Fibroblast of upper back skin (primary cell): ENCODE measurements around the gene LSP1.

Experiments used
- DNase-seq: peaks from one replicate; pipeline ENCODE4 v3.0.0-alpha.2; 2013

Gene LSP1

DNA sequence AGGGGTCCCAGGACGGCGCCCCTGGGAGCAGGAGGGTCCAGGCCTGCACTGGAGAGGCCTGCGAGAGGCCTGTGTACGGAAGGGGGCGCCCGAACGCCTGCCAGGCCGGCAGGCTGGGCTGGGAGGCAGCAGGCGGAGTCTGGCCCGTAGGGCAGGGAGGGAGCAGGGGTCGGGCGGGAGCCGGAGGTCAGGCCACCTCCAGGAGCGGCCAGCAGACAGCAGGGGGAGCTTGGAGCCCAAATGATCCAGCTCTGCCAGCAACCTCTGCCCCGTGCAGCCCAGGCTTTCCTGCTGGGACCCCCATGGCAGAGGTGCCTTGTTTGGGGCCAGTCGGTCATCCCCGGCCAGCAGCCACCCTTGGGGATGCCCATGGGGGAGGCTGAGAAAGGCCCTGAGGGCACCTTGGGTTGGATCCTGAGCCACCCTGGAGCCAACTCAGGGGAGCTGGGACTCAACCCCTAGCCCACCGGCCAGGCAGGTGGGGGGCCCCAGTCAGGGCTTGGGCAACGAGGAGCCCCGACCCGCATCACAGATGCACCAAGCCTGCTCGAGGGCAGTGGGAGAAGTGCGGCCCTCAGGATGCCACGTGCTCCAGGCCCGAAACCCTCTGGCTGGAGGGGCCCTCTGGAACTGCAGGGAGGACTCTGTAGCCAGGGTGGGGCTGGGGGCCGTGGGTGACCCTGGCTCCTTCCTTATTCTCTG lies 27.7 kb upstream of the LSP1 start:
- DNase-seq = peak; percentile 4

DNA sequence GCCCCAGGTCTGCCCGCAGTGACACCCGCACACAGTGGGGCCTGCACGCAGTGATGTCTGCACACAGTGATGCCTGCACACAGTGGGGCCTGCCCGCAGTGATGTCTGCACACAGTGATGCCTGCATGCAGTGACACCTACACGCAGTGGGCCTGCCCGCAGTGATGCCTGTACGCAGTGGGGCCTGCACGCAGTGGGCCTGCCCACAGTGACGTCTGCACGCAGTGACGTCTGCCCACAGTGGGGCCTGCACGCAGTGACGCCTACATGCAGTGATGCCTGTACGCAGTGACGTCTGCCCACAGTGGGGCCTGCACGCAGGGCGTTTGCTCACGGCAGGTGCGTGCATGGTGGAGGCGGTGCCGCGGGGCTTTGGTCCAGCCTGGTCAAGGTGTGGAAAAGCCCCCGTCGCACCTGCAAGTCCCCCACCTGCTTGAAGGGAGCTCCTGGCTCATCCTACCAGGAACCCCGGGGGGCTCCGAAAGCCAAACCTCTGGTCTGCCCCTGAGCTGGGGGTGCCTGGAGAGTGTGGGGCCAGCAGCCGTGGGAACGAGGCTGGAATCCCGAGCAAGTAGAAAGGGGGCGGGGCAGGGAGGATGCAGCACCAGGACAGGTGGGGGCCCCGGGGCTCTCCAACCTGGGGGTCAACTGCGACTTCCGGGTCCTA lies 27.0 kb upstream of the LSP1 start:
- DNase-seq = no peak

DNA sequence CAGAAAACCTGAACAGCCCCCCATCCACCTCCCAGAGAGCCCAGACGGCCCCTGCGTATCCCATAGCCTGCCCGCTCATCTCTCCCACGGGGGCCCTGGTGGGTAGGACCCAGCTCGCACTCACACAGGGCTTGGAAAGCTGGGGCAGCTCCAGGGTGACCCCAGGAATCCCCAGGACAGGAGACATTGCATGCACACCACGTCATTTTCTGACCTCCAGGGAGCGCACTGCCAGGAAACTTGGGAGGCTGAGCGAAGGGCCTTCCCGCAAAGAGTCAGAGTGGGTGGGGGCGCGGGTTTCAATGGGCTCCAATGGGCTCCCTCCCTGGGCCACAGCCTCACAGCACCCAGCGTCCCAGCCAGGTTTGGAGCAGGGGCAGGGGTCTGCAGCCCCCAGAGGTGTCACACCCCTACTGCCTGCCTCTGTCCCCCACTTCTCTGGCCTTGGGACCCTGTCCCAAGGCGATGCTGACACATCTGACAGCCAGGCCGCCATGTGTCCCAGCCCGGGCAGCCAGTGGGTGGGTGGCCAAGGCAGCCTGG lies 26.3 kb upstream of the LSP1 start:
- peak; percentile 53 for DNase-seq

DNA sequence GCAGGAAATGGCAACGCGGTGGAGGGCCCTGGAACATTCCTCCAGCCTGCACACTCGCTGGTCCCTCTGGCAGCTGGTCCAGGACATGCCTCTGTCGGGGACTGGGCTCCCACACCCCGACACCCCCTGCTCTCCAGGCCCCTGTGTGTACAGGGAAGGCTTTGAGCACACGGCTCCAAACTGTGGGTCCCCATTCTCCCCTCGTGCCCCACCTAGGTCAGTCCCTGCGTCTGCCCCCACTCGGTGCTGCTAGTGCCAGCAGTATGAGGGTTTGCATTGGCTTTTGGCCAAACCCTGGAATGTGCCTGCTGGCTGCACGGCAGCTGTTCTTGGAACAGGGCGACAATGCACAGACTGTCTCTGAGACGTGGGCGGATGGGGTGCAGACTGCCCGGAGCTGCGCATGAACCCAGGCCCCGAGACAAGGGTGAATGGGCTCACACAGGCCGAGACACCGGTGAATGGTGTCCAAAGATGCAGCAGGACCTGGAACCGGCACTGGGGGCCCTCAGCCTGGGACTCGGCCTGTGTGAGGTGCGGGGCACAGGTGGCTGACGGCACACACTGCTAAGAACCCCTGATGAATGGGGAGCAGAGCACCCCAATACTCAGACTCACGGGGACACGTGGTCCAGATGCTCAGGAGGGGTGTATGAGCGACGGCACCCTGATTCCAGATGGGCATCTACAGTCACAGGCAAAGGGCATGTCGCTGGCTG lies 25.6 kb upstream of the LSP1 start:
- DNase-seq = peak; percentile 66

DNA sequence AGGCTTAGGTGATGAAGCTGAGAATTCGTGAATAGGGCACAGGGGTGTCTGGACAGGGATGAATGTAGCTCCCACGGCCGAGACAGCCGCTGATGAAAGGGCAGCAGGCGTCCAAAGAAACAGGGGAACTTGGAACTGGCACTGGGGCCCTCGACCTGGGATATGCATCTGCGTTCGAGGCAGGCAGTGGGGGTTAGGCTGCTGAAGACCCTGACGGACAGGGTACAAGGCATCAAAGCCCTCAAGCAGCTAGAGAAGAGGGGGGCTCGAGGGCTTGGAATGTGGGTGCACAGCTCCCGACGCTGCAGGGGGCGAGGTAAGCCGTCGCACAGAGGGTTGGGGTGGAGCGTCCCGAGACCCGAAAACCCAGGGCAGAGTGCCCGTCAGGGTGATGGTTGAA lies 25.0 kb upstream of the LSP1 start:
- no peak for DNase-seq

DNA sequence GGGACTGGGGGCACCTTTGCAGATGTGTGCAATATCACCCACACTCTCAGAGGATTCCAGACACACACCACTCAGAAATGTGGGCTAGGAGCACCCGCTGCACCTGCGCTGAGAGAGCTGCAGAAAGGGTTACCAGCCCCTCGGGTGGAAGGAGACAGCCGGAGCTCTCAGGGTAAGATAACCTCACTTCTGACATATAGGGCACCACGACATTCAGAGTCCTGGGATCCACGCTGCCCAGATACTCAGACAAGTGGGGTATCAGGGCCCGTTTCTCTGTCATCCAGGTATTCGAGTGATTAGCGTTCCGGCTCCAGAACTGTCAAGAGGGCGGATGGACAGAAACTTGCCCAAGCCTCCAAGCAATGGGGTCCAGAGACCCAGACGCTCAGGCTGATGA lies 24.3 kb upstream of the LSP1 start:
- DNase-seq = no peak

DNA sequence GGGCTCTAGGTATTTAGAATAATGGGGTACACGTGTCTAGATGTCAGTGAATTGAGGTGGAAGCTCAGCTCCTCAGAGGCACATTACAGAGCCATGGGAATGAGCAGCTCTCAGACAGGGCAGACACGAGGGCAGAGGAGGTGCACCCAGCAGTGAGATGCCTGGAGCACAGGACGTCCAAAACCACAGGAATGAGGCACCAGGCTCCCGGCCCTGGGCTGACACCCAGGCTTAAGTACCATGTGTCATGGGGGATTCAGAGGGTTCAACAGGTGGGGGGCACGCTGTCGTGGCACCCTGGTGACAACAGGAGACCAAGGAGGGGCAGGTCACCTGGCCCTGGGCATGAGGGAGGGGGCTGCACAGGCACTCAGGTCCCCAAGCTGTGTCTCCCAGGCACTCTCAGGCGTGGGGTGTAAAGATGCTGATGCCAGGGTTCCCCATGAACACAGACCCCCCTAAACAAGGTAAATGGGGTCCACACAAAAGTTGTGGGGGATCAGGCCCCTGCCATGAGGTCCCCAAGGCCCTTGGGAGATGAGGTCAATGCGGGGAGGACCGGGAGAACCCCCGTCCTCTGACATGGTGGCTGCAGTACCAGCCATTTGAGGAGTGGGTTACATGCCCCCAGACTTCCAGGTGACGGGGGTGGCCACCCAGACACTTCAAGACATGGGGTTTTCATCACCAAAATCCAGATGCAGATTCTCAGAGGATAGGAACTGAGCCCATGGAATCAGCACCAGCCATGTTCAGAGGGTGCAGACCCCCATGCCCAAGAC lies 23.7 kb upstream of the LSP1 start:
- DNase-seq = peak; percentile 36

DNA sequence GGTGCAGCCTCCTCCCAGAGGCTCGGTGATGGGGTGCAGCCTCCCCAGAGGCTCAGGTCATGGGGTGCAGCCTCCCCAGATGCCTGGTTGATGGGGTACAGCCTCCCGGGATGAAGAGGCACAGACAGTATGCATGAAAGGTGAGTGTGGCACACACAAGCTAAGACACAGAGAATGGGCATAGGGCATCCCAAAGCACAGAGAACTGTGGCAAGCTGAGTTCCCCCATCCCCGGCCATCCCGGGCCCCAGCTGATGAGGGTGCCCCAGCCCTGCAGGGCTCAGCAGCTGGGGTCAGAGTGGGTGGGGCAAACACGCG lies 22.9 kb upstream of the LSP1 start:
- no peak for DNase-seq

DNA sequence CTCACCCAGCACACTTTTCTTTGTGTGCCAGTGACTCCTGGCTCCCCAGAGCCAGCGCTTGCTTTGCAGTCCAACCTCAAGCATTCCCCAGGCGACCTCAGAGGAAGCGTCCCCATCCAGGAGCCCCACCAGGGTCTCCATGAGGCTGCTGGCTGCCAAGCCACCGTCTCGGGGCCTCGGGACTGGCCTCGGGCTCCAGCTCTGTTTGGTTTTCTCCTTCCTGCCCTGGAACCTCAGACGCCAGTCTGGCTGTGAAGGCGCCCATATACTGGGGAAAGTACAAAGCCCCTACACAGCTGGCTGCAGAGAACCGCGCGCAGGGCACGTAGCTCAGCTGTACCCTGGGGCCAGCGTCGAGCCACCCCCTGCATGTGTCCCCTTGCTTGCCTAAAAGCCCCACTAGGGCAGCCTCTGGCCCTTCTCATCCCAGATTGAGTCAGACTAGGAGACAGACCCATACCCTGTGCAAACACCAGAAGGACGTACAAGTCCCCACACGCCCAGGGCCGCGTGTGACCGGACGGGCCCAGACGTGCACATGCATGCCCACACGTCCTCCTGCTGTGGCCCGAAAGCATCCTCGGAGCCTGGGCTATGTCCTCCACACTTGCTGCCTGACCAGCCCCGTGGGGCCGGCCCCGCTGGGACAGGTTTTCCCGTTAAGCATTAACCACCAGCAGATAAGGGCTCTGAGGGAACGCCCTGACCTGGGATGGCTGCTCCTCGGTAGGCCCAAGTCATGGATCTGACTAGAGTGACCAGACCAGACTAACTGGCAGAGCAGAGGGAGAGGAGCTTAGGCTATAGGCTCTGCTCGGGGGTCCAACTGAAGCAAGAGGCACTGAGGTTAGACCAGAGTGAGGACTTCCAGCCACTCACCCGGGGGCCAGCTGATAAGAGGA lies 22.3 kb upstream of the LSP1 start:
- no peak for DNase-seq

DNA sequence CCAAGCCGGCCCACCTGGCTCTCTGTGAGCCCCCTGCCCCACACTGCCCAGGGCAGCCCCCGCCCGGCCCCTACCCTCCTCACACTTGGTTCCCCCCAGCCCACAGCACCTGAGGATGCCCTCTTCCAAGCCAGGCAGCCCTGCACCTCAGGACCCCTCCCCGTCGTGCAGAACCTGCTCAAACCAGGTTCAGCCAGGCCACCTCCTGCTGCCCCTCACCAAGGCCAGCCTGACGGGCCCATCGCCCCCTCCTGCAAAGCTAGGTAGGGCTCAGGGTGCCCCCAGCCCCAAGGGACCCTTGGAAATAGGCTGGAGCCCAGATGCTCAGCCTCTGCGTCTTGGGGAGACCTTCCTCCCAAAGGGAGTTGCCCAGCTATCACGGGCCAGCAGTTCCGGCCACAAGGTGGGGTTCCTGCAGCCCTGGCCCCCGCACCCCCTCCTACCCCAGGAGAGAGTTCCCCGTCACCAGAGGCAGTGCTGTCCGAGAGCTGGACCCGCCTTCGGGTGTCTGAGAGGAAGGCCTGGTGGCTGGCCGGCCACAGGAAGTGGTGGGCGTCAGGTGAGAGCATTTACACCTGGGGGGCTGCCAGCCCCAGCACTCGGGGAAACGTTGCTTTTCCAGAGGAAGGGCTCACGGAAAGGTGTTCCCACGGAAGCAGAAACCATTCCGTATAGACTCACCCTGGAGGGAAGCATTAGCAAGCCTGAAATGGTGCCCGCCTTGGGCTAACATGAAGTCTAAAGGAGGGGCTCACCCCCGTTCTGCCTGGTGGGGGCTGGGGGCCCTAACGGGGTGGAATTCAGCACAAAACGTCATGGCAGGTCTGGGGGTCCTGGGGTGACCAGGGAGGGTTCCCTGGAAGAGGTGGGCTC lies 21.3 kb upstream of the LSP1 start:
- DNase-seq = no peak

DNA sequence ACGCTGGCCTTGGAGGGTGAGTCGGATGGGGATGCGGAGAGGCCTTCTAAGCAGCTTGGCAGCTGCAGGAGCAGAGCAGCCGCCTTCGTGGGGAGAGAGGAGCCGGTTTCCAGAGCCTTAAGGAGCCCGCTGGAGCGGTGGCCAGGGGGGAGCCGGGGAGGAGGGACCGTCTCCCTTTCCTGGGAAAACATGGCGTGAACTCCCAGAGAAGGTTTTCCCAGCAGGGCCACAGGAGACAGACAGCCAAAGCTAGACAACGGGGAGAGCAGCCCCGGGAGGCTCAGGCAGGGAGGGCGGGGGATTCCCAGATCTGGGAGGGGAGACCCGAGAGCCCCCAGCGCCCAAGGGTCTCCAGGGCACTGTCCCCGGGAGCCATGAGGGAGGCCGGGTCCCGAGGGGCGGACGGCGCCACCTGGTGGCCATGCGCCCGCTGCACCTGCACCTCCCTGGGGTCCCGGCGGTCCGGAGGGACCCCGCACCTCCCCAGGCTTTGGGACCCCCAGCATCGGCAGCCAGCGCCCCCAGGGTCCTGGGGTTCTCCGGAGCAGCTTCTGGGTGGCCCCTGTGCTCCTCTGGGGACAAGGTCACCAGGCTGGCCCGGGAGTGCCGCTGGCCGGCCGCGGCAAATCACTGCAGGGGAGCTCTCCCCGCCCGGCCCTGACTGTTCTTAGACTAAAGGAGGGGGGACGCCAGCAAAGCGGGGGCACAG lies 20.5 kb upstream of the LSP1 start:
- DNase-seq = peak; percentile 14

DNA sequence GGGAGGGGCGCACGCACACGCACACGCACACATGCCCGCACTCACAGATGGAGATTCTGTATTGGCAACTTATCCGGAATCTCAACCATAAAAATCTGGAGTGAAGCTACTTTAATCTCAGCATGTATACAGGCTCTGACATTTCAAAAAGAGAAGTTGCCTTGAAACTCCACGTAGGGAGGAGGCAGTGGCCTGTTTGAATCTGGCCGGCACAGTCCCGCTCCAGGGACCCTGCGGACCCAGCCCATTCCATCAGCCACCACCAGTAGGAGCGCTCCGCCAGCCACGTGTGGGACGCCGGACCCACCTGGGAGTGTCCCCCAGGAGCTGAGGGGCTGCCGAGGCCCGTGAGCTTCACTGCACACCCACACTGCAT lies 20.0 kb upstream of the LSP1 start:
- no peak for DNase-seq

DNA sequence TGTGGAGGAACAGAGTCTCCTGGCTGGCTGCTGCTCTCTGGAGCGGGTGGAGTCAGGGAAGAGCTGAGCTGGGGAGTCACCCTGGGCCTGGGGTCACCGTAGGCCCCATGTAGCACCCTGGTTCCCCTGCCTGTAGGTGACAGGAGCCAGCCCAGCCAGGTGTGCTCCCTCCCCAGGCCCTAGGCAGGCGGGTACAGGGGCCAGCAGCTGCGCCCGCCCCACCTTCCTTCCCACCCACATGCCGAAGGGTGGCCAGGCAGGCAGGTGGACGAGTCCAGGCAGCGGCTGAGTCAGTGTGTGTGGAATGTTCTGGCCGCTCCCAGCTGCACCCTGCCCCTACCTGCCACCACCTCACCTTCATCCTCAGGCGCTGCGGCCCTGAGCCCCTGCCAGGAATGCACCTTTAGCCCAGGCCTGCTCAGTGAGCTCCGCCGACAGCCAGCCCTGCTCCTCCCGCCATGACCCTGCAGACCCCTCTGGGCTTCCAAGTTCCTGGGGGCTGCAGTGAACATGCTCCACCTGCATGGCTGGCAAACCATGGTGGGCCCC lies 18.7 kb upstream of the LSP1 start:
- DNase-seq = no peak

DNA sequence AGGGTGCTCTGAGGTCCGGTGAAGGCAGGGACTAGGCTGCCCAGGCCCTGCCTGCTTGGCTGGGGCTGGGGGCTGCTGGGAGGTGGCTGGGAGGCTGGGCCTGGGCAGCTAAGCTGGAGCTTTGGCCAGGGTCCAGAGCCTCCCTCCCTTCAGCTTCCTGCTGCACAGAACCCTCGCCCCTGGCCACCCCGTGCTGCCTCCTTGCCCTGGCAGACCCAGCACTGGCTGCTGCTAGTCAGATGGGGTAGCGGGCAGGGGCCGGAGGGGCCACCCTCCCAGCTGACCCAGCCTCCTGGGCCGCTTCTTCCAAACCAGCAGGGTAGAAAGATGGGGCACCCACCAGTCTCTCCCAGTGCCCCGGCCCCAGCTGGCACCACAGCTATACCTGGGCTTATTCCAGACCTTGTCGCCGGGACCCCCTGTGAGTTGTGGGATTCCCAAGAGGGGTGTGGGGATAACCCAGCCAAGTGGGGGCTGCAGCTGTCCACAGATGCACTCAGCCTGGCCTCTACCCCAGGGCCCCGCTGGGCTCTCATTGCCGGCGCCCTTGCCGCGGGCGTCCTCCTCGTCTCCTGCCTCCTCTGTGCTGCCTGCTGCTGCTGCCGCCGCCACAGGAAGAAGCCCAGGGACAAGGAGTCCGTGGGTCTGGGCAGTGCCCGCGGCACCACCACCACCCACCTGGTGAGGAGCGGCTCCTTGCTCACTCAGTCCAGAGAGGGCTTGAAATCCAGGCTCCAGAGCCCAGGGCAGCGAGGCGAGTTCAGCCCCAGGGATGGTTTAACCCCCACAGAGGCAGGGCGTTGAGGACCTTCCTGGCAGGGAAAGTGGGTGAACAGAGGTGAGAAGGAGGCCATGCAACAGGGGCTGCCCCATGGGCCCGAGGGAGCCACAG lies 17.9 kb upstream of the LSP1 start, which contains the start of gene SYT8:
TSS of gene SYT8 (plus strand) at position 212 of the 892 bp plus-strand sequence. CDS start at position 328, 116 bp downstream.
- no peak for DNase-seq

DNA sequence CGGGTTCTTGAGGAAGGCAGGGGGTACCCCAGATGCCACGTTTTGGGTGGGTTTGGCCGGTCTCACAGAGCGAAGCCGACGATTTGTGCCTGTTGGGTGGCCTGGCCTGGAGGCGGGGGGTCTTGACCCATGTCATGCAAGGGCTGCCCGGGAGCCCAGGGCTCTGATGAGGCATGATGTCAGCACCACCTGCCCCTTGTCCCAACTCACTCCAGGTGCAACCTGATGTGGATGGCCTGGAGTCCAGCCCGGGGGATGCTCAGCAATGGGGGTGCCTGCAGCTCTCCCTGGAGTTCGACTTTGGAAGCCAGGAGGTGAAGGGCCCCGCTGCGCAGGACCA lies 17.2 kb upstream of the LSP1 start:
- DNase-seq = no peak

DNA sequence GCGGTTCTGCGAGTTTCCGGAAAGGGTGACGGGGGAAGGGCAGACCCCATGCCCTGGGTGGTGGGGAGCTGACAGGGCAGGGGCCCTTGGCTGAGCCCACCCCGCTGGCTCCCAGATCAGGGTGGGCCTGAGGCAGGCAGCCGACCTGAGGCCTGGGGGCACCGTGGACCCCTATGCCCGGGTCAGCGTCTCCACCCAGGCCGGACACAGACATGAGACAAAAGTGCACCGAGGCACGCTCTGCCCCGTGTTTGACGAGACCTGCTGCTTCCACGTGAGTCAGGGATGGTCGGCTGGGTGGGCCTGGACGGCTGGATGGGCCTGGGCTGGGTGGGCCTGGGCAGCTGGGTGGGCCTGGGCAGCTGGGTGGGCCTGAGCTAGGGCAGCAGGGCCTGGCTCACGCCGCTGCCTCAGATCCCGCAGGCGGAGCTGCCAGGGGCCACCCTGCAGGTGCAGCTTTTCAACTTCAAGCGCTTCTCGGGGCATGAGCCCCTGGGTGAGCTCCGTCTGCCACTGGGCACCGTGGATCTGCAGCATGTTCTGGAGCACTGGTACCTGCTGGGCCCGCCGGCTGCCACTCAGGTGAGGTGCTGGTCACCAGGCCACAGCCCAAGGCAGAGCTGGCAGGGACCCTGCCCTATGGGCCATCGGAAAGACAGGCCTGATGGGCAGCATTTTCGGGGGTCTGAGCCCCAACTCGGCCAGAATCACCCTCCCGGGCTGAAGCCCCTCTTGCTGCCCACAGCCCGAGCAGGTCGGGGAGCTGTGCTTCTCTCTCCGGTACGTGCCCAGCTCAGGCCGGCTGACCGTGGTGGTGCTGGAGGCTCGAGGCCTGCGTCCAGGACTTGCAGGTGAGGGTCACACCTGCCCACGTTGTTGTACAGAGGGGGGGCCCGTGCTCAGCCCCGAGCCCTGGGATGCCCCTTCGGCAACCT lies 16.6 kb upstream of the LSP1 start:
- no peak for DNase-seq

DNA sequence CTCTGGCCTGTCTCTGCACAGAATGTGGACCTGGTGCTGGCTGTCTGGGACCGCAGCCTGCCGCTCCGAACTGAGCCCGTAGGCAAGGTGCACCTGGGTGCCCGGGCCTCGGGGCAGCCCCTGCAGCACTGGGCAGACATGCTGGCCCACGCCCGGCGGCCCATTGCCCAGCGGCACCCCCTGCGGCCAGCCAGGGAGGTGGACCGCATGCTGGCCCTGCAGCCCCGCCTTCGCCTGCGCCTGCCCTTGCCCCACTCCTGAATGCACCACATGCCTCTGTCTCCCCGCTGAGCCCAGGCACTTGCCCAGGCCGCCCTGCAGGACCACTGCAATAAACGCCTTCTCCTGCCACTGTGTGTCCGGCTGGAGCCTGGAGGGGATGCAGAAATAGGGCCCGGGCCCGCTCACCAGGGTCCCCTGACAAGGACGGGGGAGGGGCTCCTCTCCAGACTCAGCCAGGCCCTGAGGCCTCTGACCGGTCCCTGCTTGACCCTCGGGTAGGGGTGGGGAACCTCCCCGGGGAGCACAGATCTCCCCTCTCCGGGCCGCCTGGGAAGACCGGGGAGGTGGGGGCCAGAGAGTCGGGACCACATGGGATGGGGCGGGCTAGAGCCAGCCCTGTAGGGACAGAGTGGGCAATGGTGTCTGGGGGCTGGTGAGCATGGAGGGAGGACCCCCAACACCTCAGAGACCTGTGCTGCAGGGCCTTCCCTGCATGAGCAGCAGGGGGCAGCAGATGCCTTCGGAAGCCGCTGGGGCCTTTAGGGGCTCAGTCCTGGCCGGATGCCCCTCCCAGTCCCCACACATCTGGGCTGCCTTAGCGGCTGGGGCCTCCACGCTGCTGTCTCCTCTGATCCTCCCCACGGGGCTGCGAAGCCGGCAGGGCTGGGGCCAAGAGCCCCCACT lies 15.5 kb upstream of the LSP1 start:
- peak; percentile 62 for DNase-seq
